Mucosa of descending colon (tissue), 3 donors: ENCODE results near the gene RNF11. TPM values are rescaled to one million over a fixed set of nuclear protein-coding genes. Genes with fewer than 3 reads are reported as not detected.
A peak's percentile ranks its signal among the peaks of the same experiment; 100 is the strongest.

Experiments used
- ATAC-seq: fragments of 200-7000 bp; cut with Tn5 transposase; one replicate; pipeline ENCODE4 v1.9.1; 2020; ENCODE audit warnings: mild to moderate bottlenecking, moderate library complexity
- DNase-seq, 3 donors: peaks; one replicate each; pipeline ENCODE4 v3.0.0-alpha.2; 2020
- H3K36me3 ChIP-seq: fragments of 200-600 bp; one replicate; pipeline ENCODE4 v1.8.0; 2021; ENCODE audit warnings: low read depth, mild to moderate bottlenecking
- H3K4me1 ChIP-seq: fragments of 200-600 bp; one replicate; pipeline ENCODE4 v1.8.0; 2021; ENCODE audit warnings: low read depth, mild to moderate bottlenecking
- H3K4me3 ChIP-seq: fragments of 200-600 bp; one replicate; pipeline ENCODE4 v1.8.0; 2021; ENCODE audit warnings: mild to moderate bottlenecking
- H3K9me3 ChIP-seq: fragments of 200-600 bp; one replicate; pipeline ENCODE4 v1.8.0; 2021; ENCODE audit warnings: mild to moderate bottlenecking
- CTCF ChIP-seq: fragments of 200-600 bp; IDR thresholded peaks from one replicate; pipeline ENCODE4 v1.8.0; 2022; ENCODE audit warnings: antibody characterized with exemption, mild to moderate bottlenecking
- intact Hi-C, 2 donors: fragments of 100-400 bp; cut with DNase I in 1 of 2; cut with micrococcal nuclease in 1 of 2; formaldehyde crosslinking; loops; one replicate each; pipeline versions ENCODE4 v1.11.0 to v1.11.1; 2022; cut with DNase I, micrococcal nuclease
- total RNA-seq, 3 donors: library from RNA; stranded (reverse); fragmentation: NEBNext Ultra II Directional in 2 of 3; extraction: Animal tissue kit (Norgen Biotek cat#: 25700) in 2 of 3; gene quantifications; one replicate each; pipeline versions ENCODE4 v1.2.1 to v1.2.4, GENCODE V29; 2021 to 2023
- donor health status: DM: no; HTN: no; CAD: no; lungs with moderate emphysema.
- donor health status: DM: no; HTN: no; CAD: no.
- donor health status: DM: no; HTN: yes; CAD: no.

The RNF11 gene
- total RNA-seq, 3 donors from 2014 or later: 66.7 to 117 (median 84.7) TPM

DNA sequence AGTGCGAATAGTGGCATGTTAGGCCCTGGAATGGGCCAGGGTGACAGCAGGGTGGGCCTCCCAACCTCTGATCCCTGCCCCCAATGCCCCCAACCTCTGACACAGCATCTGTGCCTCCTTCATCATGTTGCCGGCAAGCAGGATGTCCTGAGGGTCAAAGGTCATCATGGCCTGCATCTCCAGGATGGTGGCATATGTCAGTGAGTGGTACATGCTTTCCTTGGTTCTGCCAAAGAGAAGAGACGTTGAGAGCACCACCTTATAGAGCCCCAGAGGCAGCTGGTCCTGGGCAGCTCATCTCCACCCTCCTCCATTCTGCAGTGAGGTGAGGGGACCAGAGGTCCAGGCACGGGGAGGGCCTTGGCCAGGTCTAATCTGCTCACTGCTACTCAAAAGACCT is 76.6 kb downstream of the RNF11 start:
- intact Hi-C loops: no loop called here
- Histone ChIP-seq H3K4me3 (no peak overlapping the region), H3K9me3 (no peaks in the 10 kb centered on the region), H3K4me1 (peaks cover 21% of the 10 kb centered on the region), H3K36me3 (no peaks in the 10 kb centered on the region)
- TF ChIP-seq CTCF: no peak
- ATAC-seq (no peak), DNase-seq (peak in 1 of 3 donors; percentile 24)

DNA sequence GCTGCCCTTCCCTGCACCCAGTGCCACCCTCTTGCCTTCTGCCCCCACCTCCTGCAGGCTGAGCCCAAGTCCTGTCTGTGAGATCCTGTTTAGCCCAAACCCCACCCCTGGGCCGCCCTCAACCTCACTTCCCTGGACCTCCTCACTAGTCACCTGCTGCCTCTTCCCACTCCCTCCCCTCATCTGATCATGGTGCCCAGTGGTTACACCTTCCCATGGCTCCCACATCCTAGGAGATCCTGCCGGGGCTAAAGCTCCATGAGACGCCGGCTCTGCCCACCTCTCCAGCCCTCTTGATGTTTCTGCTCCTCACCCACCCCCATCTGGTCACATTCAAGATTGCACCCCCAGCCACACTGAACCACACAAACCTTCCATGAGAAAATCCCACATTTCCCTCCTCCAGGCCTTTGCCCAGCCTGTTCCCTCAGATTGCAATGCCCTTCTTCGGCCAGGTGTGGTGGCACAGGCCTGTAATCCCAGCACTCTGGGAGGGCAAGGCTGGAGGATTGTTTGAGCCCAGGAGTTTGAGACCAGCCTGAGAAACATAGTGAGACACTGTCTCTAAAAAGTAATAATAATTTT is 77.3 kb downstream of the RNF11 start:
- Histone ChIP-seq H3K9me3 (no peaks in the 10 kb centered on the region), H3K36me3 (no peaks in the 10 kb centered on the region), H3K4me3 (no peak overlapping the region), H3K4me1 (peaks cover 21% of the 10 kb centered on the region)
- no peak for TF ChIP-seq CTCF
- intact Hi-C loops: no loop called here
- DNase-seq (peak in 1 of 3 donors; percentile 35), ATAC-seq (peak; percentile 14)

GRCh38 chr1:51313961-51314777 is 78.1 kb downstream of the RNF11 start:
- ATAC-seq: peak; percentile 80
- Histone ChIP-seq H3K36me3 (no peaks in the 10 kb centered on the region), H3K4me3 (no peak overlapping the region), H3K4me1 (peaks cover 21% of the 10 kb centered on the region), H3K9me3 (no peaks in the 10 kb centered on the region)
- TF ChIP-seq CTCF: no peak
- DNase-seq: peak in 2 of 3 donors; percentile 60 to 63
- intact Hi-C loops: no loop called here

GRCh38 chr1:51314974-51315373 is 78.9 kb downstream of the RNF11 start:
- intact Hi-C loops: no loop called here
- H3K36me3 ChIP-seq: no peaks in the 10 kb centered on the region
- H3K4me3 ChIP-seq: no peak overlapping the region
- TF ChIP-seq CTCF: no peak
- DNase-seq (peak; percentile 53 to 71 (median 62)), ATAC-seq (peak; percentile 59)
- no peaks in the 10 kb centered on the region for H3K9me3 ChIP-seq
- H3K4me1 ChIP-seq: peaks cover 21% of the 10 kb centered on the region

DNA sequence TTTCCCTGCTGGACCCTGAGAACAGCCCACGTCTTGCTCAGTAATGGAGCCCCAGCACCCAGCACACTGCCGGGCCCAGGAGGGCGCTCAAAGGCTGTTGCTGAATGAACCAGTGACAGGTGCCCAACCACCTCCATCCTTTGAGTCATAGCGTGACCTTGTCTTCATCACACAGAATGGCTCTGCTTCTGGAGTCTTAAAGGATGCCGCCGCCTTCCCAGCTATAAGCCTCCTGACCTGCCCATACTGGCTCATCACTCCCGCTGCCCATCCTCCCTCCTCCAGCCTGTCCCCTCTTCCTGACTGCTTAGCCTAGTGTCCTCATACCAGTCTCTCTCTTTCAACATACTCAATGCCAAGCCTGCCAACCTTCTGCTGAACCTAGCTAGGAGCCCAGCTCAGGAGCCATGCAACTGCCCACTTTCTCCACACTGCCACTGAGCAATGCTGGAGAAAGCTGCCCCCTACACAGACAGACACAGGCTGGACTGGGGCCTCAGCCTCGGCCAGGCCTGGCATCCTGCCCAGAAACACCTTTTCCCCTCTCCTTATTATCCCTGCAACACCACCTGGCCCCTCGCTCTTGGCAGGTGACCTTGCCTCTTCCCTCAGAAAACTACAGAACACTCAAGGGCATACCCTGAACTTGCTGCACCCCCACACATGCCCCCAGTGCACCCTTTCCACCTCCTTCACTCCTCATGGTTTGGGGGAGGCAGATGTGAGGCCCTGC is 80.2 kb downstream of the RNF11 start:
- H3K9me3 ChIP-seq: no peaks in the 10 kb centered on the region
- peaks cover 21% of the 10 kb centered on the region for H3K4me1 ChIP-seq
- intact Hi-C loops: no loop called here
- DNase-seq (peak in 1 of 3 donors; percentile 26), ATAC-seq (no peak)
- no peaks in the 10 kb centered on the region for H3K36me3 ChIP-seq
- H3K4me3 ChIP-seq: no peak overlapping the region
- no peak for TF ChIP-seq CTCF
